Right hindlimb (tissue), 1 donor: Measurements from ENCODE around the gene LIN28B.
"Not testable (repeated sequence)": the region's sequence is repeated elsewhere in the genome, so short reads cannot be mapped to it uniquely, and the experiment has no call there.

Source experiments
- DNase-seq: peaks from one replicate; pipeline ENCODE4 v3.0.0-alpha.2; 2018

LIN28B gene

DNA sequence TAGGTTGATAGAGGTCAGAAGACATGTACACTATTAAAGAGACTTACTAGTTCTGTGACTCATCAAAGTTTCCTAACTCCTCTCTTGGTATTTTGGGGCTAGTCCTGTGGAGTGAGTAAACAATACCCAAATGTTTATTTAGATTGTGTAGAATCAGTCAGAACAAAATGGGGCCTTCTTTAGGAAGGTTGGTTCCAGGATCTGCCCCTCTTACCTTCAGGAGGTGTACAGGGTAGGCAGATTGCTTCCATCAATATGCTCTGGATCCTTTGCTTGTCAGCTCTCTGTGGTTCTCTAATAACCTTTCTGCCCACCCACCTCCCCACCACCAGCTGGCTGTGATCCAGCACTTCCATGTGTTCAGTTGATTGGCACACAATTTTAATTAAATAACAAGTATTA is 115.9 kb downstream of the LIN28B start:
- DNase-seq = no peak

DNA sequence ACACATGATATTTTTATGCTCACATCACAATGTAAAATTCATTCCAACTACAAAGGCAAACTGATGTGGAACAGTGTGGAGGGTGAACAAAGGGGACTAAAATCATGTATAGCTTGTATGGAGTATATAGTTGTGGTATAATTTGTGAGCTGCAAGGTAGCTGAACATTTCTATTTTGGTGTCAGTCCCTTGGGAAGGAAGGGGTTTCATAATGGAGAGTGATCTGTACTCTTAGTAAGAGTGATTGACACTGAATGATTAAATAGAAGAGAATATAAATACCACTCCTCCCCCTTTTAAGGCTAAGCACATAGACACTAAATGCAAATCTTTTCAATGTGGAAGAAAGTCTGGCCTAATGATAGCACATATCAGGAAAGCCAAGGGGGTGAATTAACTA is 118.3 kb downstream of the LIN28B start:
- DNase-seq = no peak

DNA sequence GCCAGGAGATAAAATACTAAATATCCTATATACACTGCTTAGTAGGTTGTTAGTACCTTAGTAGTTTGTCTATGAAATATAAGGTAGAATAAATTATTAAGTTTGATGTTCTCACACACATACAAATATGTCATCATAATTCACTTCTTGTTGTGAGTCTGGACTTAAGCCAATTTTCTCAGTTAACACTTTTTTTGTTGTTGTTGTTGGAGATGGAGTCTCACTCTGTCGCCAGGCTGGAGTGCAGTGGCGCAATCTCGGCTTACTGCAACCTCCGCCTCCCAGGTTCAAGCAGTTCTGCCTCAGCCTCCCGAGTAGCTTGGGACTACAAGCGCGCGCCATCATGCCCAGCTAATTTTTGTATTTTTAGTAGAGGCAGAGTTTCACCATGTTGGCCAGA is 119.5 kb downstream of the LIN28B start:
- not testable (repeated sequence) for DNase-seq

DNA sequence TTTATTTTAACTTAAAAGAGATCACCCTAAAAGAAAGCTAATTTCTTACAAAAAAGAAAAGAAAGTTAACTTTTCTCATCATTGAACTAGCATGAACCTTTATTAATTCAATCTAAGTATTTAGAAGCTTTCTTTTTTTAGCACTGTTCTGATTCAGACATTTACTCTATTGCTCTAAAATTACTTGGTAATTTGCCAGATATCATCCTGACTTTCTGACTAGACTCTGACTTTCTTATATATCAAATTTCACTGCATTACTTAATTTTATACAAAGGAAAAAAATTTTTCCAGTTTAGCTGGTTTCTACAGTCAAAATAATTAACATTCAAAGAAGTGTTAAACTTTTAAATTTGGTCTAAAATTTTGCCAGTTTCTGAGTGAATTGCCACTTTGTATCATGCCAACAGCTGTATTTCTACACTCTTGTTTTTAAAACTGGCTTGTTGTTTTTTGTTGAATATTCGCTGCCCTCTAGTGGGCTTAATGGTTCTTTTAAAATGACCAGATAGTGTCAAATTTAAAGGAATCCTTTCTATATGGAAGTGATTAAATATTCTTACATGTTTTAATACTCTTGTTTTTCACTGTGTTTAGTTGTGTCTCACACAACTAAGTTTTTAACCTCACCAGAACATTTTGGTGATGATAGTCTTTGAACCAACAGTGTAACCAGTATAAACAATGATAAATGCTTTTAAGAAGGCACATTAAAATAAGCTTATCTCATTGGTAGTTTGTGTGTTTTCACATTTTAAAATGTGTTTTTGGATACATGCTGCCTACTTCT is 120.9 kb downstream of the LIN28B start:
- no peak for DNase-seq

DNA sequence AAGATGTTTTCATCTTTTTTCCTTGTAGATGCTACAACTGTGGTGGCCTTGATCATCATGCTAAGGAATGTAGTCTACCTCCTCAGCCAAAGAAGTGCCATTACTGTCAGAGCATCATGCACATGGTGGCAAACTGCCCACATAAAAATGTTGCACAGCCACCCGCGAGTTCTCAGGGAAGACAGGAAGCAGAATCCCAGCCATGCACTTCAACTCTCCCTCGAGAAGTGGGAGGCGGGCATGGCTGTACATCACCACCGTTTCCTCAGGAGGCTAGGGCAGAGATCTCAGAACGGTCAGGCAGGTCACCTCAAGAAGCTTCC is 121.4 kb downstream of the LIN28B start:
- no peak for DNase-seq

DNA sequence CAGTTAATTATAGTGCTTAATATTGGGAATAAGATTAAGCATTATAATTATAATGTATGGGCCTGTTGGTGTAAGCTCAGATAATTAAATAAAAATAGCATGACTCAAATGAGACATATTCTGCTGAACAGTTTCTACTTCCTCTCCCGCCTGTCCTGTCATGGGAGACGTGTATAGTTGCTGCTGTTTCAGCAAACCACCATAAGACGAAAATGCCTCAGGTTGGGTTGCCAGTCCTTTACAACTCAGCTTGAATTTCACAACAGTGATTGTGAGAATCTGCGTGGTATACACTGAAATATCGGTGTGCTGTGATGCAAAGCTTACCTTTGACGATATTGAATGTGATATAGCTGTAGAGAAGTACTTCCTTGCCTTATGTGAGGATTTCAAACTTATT is 123.4 kb downstream of the LIN28B start:
- no peak for DNase-seq

DNA sequence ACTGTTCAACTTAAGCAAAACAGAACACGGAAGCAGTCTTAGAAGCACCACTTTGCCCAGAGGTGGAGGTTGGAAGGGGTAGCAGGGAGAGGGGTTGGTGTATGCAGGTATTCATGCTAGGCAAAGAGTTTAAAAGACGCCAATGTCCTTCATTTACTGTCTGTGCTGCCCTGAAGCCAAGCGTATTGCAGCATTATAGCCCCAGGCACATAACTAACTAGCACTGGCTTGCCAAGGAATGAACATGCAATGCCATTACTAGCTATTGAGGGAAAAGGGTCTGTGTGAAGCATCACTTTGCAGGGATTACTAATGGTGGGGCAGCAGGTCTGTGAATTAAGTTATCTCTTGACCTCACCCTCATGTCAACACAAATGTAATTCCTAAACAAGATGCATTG is 124.8 kb downstream of the LIN28B start:
- not testable (repeated sequence) for DNase-seq

DNA sequence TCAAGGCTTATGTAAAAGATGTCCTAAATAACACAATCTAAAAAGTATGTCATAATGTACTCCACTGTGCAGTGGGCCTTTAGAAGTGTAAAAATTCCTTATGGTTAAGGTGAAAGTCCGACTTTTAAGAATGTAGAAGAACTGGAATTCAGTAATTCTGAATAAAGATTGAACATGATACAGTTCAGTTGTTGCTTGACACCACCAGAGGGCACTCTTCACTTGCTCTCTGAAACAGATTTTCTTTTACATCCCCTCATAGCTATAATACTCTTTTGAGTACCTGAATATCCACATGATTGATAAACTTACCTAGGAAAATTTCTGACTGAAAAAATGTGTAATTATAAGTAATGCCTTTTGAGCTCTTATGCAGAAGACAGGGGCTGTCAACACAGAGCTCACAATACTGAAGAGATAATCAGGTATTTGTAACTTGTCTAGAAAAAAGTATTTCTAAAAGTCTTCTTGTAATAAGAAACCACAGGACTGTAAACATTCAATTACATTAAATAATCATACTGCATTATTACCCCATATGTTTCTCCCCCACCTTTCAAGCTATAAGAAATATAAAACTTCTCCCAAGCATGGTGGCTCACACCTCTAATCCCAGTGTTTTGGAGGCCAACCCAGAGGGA is 130.8 kb downstream of the LIN28B start:
- no peak for DNase-seq

DNA sequence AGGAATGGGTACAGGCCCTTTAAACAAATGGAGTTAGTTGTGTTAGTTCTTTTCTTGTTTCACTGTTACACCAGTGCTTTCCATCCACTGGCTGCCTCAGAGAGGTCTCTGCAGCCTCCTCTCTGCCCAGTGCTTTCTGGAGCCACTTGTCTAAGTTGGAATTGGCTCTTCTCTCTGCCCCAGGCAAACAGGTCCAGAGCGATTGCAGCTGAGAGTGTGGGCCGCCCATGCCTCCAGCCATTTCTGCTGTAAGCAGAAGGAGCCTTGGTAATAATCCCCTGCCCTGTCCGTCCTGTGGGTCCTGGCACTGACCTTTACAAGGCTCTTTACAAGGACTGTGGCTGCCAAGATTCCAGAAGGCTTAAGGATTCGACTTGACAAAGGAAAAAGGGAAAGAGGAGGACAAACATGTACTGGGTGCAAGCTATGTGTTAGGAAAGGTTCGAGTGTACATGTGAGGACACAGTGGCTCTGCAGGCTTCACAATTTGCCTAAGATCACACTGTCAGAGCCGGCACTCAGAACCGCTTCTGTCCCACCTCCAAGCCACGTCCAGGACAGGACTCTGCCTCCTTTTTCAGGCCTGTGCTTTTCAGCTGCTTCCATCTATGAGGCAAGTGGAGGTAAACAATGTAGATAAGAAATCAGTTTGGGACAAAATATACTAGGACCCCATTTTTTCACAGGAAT is 134.4 kb downstream of the LIN28B start:
- no peak for DNase-seq

DNA sequence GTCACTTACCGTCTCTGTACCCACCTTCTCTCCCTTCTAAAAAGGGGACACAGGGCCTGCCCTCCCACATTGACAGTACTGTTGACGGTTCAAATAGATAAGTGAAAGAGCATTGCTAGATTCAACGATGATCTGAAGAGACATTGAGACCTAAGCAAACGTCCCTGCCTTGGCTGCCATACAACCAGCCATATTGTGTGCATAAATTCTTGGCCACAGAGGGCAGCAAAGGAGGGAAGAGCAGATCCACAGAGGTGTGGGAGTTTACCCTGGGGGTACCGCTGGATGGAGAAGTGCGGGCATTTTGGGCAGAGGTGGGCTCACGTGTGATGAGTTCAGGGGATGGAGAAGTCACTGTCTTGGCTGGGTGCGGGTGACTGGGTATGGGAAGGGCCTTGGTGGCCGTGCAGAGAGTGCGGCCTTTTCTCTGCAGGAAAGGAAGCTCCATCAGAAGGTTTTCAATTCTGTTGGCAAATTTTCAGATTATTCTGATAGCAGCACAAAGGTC is 137.3 kb downstream of the LIN28B start:
- DNase-seq = no peak

DNA sequence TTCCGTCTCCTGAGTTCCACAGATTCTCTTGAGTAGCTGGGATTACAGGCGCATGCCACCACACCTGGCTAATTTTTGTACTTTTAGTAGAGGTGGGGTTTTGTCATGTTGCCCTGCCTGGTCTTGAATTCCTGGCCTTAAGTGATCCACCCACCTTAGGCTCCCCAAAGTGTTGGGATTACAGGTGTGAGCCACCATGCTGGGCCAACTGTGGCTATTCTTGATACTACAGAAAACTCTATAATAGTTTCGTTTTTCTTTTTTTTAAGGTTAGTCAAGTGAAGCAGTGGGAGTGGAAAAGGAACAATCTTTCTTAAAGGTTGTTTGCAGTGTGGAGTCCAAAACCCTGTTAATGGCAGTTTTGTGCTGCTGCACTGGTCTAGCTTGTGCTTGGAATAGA is 138.2 kb downstream of the LIN28B start:
- DNase-seq = no peak

DNA sequence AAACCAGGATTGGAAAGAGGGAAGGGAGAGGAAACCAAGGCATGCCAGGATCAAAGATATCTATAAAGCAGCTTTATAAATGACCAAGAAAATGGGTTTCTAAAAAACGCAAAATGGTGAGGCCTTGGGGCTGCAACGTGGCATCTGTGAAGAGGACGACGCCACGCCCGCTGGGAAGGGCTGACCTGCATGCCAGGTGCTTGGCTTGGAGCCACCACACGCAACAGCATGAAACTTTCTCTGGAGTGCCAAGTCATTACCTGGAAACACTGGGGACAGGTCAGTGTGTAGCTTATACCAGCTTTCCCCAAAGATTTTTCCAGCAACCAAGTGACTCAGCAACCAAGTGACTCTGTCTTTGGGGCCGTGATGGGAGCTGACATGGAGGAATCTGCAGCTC is 140.4 kb downstream of the LIN28B start:
- no peak for DNase-seq

DNA sequence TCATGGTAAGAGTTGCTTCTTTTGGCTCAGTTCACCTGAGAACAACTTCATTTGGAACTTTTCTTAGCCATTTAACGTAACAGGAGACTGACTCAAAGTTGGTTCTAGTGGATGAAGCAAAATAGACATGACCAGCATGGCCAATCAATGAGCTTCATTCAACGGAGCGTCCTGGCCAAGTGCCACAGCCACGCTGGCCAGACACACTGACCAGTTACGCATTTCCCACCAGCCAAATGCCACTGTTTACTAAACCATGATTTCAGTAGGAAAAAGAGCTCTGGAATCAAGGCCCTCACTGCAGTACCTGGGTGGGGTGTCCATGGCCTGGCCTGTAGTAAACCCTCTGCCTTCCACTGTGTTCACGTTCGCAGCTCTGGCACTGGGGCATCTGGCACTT is 142.5 kb downstream of the LIN28B start:
- DNase-seq = no peak

DNA sequence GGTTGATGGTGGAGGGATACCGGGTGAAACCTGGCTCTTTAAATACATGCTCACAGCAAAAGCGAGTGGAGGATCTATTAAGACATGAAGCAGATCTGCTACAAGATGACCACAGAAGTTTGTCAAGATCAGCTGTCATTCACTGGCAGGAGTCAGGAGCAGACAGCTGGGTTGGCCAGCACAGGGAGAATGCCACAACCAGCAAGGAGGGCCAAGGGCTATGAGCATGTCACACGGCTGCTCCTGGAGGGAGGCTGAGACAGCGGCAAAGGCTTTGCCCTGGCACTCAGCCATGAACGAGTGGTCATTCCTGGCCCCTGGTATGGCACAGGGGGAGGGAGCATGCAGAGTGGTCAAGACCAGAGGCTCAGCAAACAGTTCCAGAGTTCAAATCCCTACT is 145.3 kb downstream of the LIN28B start:
- no peak for DNase-seq

DNA sequence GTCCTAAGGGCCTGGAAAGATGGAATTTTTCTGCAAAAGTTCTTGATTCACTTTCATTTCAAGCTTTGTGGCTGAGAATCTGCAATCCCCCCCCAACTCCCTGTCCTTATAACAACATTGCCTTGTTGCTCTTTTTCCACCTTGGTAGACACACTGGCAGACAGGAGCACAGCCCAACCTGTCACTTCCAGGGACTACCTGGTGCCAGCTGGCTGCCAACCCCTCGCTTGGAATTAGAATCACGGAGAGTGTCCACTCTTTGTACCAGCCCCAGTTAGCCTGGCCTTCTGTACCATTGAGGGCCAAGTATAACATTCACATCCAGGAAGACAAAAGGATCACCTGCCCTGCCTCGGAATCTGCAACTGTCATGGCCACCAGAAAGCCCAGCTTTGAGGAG is 148.2 kb downstream of the LIN28B start:
- no peak for DNase-seq

DNA sequence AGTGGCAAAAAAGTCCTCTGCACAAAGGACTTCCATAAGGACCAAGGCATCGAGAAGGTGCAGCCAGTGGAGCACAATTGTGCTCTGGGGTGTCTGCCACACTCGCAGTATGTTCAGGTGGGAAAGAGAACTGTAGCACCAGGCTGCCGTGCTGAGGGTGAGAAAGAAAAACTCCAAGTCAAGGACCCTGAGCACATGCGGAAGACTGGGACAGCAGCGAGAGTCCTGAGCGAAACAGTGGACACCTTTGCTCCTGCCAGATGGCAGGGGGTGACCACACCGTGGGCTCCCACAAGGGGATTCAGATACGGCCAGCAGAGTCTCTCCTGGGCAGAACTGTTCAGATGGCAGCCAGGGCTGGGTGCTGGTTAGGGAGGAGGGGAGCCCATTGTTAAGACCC is 149.4 kb downstream of the LIN28B start:
- no peak for DNase-seq

DNA sequence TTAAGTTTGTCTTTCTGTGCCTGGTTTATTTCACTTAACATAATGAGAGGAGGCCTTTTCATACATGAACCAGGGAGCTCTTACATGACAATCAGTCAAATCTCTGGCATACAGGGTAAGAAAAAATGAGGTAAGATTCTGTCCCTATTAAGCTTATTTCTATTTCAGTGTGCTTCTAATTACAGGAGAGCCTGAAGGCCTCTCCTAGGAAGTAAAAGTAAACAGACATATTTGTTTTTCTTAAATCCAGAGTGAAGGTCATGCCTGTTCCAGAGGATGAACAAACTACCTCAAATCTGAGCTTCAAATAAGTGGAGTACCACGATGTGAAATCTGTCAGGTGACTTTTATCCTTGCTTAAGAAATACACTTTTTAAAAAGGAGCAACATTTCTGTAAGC is 150.3 kb downstream of the LIN28B start:
- no peak for DNase-seq

DNA sequence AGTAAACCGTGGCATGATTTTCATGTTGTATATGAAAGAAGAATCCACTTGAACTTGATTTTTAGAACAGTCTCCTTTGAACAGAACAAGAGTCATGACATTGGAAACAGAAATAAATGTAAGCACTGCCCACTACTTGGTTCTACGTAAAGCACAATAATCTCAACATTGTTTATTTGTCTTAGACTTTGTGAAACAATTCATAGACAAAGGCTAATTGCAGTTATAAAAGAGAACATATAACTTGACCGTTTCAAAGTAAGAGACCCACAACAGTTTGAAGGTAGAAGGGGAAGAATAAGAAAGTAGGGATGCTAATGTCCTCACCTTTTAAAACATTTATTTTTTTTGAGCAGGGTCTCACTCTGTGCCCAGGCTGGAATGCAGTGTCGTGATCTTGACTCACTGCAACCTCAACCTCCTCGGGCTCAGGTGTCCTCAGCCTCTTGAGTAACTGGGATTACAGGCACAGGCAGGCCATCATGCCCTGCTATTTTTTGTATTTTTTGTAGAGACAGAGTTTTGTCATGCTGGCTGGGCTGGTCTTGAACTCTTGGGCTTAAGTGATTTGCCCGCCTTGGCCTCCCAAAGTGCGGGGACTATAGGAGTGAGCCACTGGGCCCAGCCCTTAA is 151.8 kb downstream of the LIN28B start:
- DNase-seq = no peak

DNA sequence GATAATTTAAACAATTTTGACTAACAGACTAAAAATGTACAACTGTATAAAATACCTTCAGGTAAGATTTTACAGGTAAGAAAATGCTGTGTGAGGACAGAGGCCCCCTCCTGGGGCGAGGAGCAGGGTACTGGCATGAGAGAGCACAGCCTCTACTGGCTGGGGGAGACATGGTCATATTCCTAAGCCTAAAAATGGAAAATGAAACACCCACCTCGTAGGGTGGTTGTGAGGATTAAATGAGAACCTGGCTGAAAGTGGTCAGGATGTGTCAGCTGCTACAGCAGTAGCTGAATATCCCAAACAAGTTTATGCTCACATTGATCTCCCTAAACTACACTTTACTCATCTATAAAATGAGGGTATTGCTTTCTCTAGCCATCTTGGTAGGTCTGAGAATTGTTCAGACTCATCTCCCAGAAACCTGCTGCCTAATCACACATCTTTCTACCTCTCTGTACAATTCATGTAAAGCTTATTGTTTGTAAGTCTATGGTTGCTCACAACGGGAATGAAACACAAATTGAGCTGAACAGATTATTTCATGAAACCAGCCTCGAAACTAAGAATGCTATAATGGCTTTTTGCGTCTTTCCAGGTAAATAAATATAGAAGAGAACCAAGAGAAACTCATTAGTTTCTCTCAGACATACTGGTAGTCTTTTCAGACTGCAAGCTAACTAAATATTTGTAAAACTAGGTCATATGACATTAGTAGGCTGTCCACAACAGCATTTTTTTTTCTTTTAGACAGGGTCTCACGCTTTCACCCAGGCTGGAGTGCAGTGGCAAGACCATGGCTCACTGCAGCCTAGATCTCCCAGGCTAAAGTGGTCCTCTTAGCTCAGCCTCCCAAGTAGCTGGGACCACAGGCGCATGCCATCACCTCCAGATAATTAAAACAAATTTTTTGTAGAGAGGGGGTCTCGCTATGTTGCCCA is 153.3 kb downstream of the LIN28B start:
- DNase-seq = no peak

DNA sequence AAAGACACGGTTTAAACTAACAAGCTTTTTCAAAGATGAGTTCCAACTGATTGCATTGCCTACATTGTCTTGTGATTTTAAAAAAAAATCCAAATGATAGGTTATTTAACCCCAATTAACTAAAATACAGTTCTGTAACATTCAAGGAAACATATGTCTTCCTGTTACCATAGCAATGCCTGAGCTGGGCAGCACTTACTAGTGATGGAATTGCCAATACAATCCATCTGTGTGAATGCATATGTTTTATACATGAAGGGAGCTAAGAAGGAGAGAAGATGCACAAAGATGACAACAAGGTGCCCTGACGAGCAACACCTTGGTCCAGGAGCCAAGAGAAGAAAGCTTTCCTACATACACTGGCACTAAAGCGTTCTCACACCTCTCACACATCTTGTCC is 154.2 kb downstream of the LIN28B start:
- no peak for DNase-seq

DNA sequence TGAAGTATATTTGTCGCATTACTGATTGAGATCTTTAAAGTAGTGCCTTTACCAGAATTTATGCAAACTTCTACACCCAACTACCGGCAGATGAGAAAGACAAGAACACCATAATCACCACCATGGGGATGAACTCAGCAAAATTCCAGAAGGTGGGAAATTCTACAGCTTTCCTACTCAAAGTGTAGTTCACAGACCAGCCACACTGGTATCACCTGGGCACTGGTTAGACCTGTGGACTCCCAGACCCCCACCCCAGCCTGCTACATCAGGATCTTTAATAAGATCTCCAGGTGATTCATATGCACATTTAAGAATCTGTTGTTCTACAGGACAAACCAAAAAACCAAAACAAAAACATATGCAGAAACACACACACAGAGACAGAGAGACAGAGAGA is 155.0 kb downstream of the LIN28B start:
- DNase-seq = no peak

DNA sequence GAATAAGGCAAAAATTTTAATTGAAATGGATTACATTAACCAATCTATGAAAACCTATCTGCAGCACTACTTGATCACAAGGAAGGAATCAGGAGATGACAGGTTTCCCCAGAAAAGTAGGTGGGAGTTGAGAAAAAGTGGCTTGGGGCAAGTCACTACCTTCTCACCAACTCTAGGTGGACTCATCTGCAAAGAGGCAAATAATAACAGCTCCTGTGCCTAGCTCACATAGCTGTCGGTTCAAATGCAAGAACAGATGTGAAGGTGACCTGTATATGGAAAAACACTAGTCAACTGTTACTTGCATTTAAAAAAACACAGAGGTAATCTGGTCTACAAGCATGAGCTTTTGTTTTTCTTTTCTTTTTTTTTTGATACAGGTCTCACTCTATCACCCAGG is 155.7 kb downstream of the LIN28B start:
- no peak for DNase-seq

DNA sequence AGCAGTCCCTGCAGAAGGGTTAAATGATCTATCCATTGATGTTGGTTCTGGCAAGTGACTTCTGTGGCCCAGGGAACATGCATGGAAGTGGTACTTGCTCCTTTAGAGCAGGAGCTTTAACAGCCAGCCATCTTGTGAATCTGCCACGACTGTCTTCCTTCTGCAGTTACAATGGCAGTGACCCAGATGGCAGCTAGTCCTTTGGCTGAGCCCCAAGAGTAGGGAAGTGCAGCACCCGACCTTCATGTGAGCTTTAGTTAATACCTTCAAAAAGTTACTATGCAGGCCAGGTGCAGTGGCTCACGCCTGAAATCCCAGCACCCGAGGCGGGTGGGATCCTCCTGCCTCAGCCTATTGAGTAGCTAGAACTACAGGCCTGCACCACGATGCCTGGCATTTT is 156.5 kb downstream of the LIN28B start:
- DNase-seq = no peak
